H1 (cell line): ENCODE data around the gene KCNQ1OT1. TPM values are rescaled to one million over a fixed set of nuclear protein-coding genes. Genes with fewer than 3 reads are reported as not detected.

Experiments used
- EP300 ChIP-seq, 2 experiments: IDR thresholded peaks; 1 replicate in 1 of 2; 2 replicates in 1 of 2; pipeline ENCODE4 v1.6.1; 2011 to 2012; ENCODE audit warnings: low read depth in 2 of 2, low read length in 2 of 2, mild to moderate bottlenecking in 2 of 2, borderline replicate concordance in 1 of 2, inconsistent platforms in 1 of 2, moderate library complexity in 1 of 2
- HDAC2 ChIP-seq, 2 experiments: fragments of 300-600 bp in 1 of 2; sonication (generic) in 1 of 2; IDR thresholded peaks; 2 replicates each; pipeline ENCODE4 v1.6.1; 2011 to 2012; ENCODE audit warnings: low read depth in 2 of 2, low read length in 2 of 2, mild to moderate bottlenecking in 2 of 2, moderate library complexity in 2 of 2, borderline replicate concordance in 1 of 2, inconsistent platforms in 1 of 2
- RFX5 ChIP-seq: IDR thresholded peaks from 2 replicates; pipeline ENCODE4 v1.6.1; 2011; ENCODE audit warnings: low read depth, low read length, improper control_type of control experiment, borderline replicate concordance
- polyA plus RNA-seq, 7 experiments: library from polyadenylated mRNA; depleted of rRNA in 3 of 7; stranded (reverse) in 5 of 7; unstranded in 2 of 7; fragments of >200 nt in 5 of 7; fragments of 200-250 nt in 2 of 7; gene quantifications; 1 replicate in 5 of 7; 2 replicates in 1 of 7; 4 replicates in 1 of 7; pipeline versions ENCODE4 v1.2.1 to v1.2.3, GENCODE V29; 2011 to 2013; ENCODE audit warnings: missing spikeins in 2 of 7, mixed read lengths in 2 of 7
- total RNA-seq: library from RNA; stranded (reverse); fragmentation: NEBNext Ultra II Directional; extraction: Animal tissue kit (Norgen Biotek cat#: 25700); gene quantifications from 2 replicates; pipeline ENCODE4 v1.2.1, GENCODE V29; 2021

Gene KCNQ1OT1
- total and polyA plus RNA-seq, 2 of the 8 experiments (the other 6 are each of a cell fraction or from before 2014, with no cell fraction given) = 0.21 to 1.2 TPM

- TF ChIP-seq HDAC2 (IDR thresholded peaks at IDR 0.05; ENCODE audit: borderline replicate concordance in 1 of 2, low read depth in 2 of 2, low read length in 2 of 2) (no peak), RFX5 (no peak), EP300 (IDR thresholded peaks at IDR 0.05; ENCODE audit: borderline replicate concordance in 1 of 2, low read depth in 2 of 2, low read length in 2 of 2) (no peak)
Measured at GRCh38 chr11:2655016-2655719, 44.6 kb downstream of the KCNQ1OT1 start (continued).
